GM18520 (cell line): ENCODE measurements around the gene FBXO21.
"Not testable (repeated sequence)": the region's sequence is repeated elsewhere in the genome, so short reads cannot be mapped to it uniquely, and the experiment has no call there.

ENCODE experiments used
- ATAC-seq: cut with Tn5 transposase; IDR thresholded peaks from one replicate; pipeline ENCODE4 v1.9.1; 2021; ENCODE audit not compliant: unreplicated experiment

The FBXO21 gene

DNA sequence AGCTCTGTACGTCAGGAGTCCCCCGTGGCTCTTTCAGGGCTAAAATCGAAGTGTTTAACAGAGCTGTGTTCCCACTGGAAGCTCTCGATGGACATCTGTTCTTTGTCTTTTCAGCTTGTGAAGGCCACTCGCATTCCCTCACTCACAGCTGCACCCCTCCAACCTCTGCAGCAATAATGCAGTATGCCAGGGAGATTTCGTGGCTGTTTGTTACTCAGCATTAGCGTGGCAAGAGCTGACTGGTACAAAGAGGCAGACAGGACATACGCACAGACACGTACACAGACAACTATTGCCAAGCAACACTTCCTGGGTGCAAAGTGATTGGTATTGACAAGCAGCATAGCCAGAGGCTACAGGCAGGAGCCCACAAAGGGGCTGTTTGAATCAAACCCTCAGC, 11.8 kb upstream of the FBXO21 start:
- no peak for ATAC-seq

DNA sequence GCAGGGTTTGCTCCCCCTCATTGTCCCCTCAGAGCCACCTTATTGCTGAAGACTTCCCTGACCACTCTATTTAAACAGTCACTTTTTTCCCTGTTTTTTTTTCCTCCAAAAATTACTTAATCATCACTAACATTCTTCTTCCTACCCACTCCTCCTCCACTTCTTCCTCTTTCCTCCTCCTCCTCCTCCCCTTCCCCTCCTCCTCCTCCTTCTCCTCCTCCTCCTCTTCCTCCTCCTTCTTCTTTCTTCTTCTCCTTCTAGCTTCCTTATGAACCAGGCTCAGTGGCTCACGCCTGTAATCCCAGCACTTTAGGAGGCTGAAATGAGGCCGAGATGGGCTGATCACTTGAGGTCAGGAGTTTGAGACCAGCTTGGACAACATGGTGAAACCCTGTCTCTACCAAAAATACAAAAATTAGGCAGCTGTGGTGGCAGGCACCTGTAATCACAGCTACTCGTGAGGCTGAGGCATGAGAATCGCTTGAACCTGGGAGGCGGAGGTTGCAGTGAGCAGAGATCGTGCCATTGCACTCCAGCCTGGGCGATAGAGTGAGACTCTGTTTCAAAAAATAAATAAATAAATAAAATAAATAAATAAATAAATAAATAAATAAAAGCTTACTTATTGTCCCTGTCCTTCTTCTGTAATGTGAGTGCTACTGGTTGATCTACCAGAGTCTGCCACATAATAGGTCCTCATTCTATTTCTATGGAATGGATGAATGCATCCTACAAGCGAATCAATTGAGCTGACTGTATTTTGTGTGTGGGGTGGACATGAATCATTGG, 9.9 kb upstream of the FBXO21 start:
- ATAC-seq, result not testable (repeated sequence)

DNA sequence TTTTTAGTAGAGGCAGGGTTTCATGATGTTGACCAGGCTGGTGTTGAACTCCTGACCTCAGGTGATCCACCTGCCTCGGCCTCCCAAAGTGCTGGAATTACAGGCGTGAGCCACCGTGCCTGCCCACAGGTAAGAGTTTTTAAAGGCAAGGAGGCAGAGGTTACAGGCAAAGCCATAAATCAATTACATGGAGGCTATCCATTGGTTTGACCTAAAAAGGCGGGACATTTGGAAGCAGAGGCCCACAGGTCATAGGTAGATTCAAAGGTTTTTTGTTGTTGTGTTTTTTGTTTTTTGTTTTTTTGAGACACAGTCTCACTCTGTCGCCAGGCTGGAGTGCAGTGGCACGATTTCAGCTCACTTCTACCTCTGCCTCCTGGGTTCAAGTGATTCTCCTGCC, 6.1 kb upstream of the FBXO21 start:
- not testable (repeated sequence) for ATAC-seq

DNA sequence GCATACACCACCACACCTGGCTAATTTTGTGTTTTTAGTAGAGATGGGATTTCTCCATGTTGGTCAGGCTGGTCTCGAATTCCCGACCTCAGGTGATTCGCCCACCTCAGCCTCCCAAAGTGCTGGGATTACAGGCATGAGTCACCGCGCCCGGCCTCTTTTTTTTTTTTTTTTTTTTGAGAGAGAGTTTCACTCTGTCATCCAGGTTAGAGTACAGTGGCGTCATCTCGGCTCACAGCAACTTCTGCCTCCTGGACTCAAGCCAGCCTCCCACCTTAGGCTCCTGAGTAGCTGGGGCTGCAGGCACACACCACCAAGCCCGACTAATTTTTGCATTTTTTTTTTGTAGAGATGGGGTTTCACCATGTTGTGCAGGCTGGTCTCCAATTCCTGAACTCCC, 4.8 kb upstream of the FBXO21 start:
- not testable (repeated sequence) for ATAC-seq

DNA sequence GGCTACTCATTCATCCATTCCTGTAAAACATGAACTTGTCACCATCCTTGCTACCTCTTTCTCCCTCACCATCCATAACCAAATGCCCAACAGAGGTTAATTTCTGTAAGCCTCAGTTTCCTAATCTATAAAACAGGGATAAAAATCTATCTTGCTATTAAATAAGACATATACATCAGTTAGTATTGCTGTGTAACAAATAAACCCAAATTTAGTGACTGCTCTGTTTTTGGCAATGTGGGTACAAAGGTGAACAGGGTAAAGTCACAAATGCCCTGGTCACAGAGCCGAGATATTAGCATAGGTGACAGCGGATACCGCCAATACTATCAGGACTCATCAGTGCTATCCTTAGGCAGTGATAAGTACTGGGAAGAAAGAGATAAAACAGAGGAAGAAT, 3.6 kb upstream of the FBXO21 start:
- no peak for ATAC-seq

DNA sequence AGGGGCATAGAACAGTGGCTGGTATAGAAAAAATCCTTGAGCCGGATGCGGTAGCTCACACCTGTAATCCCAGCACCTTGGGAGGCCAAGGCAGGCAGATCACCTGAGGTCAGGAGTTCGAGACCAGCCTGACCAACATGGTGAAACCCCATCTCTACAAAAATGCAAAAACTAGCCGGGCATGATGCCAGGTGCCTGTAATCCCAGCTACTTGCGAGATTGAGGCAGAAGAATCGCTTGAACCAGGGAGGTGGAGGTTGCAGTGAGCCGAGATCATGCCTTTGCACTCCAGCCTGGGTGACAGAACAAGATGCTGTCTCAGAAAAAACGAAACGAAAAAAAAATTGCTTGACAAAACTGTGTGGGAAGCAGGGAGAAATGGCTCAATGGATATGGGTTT, 2.3 kb upstream of the FBXO21 start:
- ATAC-seq, result not testable (repeated sequence)

DNA sequence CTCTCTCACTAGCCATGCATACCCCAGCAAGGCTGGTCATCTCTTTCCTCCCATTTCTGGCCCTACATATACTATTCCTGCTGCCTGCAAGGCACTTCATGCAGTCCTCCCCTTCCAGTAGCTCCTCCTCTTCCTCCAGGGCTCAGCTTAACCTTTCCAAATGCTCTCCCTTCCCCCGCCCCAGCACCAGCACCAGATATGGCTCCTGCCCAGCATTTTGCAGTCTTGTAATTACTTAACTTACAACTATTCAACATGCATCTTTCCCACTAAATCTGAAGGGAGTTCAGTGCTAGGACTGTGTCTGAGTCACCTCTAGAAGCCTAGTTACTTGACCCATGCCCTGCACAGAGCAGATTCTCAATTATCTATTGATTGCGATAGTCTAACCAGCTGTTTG, 1.8 kb upstream of the FBXO21 start:
- no peak for ATAC-seq

DNA sequence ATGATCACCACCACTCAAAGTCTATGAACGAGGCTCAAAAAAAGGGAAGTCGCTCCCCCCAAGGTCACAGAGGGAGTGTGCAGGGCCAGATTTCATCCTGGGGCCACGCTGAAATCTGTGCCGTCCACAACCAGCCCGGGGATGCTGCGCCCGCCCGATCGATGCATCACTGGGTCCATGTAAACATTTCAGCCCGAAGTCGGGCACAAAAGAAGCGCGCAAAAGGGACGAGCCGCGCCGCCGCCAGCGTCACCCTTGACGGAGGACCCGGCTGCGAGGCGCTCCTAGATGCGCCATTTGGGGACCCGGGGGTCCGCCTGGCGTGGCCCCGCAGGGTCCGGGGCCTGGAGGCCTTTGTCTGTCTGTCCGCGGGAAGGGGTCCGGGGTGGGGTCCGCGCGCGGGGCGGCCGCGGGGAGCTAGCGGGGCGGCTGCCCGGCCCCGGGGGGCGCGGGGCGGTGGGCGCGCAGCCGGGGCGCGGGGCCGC, 503 bp downstream of the FBXO21 start:
- peak; percentile 17 for ATAC-seq

DNA sequence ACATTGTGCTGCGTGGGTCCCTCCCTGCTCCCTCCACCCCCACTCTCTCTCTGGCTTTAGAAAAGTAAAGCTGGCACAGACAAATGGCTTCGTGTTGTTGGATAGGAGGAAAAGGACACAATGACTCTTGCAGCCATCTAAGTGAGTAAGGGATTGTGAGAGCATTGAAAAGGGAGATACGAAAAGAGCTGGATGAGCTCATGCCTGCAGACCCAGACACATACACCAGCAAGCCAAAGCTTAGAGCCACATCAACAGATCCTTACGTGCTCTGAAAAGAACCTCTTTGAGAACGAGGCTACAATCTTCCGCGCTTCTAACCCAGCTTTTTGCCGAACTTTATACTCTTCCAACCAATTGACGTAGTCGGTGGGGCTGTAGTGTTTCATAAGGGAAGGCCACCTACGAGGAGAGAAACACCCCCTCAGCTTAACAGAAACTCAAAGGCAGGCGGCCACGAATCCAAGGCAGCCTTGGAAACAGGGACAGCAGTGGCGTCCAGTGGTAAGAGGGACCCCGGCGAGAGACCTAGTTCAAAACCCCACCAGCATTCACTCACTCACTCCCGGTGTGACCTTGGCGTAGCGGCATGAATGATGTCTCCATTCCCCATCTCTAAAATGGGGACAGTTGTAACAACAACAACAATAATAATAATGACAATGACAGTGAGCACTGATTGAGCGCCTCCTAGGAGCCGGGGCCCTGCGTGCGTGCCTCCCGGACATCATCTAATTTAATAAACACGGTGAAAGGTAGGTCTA, 1.1 kb downstream of the FBXO21 start:
- ATAC-seq, result no peak

DNA sequence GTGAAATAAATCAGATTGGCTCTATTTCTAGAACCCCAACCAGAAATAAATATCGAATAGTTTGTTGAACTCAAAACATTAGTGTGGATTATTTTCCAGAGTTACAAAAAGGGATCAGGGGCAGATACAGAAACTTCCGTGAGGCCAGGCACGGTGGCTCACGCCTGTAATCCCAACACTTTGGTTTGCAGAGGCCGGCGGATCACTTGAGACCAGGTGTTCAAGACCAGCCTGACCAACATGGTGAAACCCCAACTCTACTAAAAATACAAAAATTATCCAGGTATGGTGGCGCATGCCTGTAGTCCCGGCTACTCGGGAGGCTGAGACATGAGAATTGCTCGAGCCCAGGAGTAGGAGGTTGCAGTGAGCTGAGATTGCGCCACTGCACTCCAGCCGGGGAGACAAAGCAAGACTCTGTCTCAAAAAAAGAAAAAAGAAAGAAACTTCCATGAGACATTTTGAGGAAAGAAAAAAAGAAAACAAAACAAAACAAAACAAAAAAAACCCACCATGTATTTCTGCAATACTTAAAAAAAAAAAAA, 2.1 kb downstream of the FBXO21 start:
- no peak for ATAC-seq

DNA sequence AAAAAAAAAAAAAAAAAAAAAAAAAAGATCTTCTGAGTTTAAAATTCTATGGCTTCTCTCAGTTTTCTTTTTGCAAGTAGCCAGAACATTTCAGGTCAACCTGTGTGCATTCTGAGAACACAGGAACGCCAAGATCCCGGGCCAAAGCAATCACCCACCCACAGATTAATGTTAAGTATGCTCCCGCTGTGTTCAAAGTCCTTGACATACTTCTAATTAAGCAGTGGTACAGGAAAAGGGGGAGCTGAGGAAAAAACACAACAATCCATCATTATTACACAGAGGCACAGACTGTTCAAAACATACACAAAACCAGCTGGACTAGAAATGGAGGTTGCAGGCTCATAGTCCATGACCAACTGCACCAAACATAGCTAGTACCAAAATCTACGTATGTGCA, 2.8 kb downstream of the FBXO21 start:
- ATAC-seq, result no peak

DNA sequence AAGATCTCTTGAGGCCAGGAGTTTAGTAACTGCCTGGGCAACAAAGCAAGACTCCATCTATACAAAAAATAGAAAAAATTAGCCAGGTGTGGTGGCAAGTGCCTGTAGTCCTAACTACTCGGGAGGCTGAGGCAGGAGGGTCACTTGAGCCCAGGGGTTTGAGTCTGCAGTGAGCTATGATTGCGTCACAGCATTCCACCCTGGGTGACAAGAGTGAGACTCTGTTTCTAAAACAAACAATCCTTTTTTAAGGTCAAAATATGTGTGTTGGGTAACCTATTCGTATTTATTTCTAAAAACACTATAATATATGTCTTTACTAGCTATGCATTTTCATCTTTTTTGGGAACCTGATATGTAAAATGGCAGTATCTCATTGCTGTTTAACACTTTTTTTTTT, 7.4 kb downstream of the FBXO21 start:
- no peak for ATAC-seq

DNA sequence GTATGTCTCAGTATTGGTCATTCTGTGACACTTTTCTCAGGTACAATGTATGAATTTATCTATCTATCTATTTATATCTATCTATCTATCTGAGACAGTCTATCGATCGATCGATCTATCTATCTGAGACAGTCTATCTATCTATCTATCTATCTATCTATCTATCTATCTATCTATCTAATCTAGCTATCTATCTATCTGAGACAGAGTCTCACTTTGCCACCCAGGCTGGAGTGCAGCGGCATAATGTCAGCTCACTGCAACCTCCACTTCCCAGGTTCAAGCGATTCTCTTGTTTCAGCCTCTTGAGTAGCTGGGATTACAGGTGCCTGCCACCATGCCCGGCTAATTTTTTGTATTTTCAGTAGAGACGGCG, 8.8 kb downstream of the FBXO21 start:
- ATAC-seq, result not testable (repeated sequence)

DNA sequence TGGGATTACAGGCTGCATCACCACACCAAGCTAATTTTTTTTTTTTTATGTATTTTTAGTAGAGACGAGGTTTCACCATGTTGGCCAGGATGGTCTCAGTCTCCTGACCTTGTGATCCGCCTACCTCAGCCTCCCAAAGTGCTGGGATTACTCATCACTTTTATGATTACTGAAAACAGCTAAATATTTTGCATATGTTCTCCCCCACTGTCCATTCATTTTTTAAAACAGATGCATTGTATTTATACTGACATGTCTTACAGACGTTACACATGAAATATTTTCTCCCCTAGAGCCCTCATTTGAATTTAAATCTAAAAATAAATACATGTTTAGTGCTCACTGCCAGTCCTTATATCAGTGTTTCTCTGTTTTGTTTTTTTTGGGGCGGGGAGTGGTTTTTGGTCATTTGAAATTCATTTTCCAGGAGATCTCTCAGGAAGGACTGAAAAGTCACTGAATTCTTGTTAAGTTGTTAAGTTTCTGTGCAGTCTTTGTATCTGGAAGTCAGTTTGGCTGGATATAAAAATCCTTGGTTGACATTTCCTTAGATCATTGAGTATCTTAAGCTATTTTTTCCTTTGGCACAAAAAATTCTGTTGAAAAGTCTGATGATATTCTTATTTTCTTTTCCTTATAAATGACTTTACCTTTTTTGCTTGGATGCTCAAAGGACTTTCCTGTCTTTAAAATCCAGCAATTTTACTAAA, 9.4 kb downstream of the FBXO21 start:
- ATAC-seq, result no peak

DNA sequence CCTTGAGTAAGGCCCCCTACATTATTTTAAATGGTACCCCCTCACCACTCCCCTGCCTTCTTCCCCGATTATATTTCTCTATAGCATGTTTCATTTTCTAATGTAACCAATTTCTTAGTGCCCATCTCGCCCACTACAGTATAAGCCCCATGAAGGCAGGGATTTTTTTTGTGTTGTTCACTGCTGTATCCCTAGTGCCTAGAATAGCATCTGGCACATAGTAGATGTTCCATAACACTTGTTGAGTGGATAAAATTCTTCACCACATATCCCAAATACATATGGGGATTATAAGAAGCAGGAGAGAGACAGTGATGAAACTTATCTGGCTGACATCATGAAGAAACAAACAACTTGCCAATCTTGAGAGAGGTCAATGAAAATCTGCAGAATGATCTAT, 11.5 kb downstream of the FBXO21 start:
- ATAC-seq, result no peak

DNA sequence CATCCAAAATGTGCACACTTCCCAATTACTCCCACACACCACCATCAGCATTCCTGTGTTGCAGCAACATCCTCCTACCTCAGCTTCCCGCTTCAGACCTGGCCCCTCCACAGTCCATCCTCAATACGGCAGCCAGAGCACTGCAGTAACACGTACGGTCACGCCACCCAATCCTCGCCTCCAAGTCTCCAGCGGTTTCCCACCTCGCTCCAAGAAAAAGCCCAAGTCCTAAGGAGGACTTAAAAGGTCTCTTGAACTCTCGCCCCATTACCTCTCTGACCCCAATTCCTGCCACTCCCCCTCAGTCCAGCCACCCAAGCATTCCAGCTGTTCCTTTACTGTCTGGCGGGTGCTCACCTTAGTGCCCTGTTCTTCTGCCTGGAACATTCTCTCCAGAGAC, 12.0 kb downstream of the FBXO21 start:
- no peak for ATAC-seq

DNA sequence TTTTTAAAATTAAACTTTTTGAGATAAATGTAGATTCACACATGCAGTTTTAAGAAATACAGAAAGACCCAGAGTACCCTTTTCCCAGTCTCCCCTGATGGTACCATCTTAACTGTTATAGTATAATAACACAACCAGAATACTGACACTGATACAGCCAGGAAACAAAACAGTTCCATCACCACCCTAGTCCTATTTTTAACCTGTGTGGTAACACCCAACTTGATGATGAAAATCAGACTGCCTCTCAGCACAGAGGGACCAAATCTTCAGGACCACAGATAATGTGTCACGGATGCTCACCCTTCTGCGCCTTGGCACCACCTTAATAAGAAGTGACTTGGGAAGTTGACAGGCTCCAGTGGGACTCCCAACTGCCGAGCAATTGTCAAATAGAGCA, 18.1 kb downstream of the FBXO21 start:
- ATAC-seq, result no peak

DNA sequence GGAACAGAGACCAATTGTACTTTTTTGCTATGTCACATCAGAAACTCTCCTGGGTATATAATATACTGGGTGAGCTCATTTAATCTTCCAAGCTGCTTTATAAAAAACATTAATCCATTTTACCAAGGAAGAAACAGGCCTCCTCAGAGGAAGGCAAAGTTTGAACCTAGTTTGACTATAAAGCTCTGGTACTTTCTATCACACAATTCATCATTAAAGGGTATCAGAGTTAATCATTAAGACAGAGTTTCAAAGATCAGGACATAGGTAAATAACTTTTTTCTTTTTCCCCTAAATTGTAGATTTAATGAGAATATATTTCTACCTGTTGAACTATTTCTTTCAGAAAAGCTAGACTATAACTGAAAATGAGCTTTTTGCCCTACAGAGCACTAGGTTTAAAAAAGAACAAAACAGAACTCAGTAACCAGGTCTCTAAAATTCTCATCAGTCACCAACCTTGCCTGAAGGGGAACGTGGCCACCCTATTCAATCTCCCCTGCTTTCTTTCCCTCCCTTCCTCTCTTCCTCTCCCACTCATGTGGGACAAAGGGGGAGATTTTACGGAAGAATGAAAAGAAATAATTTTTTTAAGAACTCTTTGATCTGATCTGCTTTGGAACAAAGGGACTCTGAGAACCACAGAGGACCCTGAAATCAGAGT, 18.6 kb downstream of the FBXO21 start:
- no peak for ATAC-seq

DNA sequence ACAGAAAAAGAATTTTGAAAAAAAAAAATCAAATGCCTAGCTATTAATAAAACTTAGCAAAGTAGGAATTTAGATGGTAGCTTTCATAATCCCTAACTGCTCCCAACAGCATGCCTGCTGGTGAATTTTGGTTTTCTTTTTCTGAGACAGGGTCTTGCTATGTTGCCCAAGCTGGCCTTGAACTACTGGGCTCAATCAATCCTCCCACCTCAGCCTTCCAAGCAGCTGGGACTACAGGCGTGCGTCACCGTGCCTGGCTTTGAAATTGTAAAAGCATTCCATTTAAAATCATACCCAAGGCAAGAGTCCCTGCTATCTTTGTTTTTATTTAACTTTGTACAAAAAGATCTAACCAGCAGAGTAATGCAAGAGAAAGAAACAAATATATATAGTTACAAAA, 20.7 kb downstream of the FBXO21 start:
- ATAC-seq, result no peak

DNA sequence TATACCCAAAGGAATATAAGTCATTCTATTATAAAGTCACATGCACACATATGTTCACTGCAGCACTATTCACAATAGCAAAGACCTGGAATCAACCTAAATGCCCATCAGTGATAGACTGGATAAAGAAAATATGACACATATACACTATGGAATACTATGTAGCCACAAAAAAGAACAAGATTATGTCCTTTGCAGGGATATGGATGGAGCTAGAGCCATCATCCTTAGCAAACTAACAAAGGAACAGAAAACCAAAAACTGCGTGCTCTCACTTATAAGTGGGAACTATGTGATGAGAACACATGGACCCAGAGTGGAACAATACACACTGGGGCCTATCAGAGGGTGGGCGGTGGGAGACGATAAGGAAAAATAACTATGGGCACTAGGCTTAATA, 21.3 kb downstream of the FBXO21 start:
- ATAC-seq, result no peak

DNA sequence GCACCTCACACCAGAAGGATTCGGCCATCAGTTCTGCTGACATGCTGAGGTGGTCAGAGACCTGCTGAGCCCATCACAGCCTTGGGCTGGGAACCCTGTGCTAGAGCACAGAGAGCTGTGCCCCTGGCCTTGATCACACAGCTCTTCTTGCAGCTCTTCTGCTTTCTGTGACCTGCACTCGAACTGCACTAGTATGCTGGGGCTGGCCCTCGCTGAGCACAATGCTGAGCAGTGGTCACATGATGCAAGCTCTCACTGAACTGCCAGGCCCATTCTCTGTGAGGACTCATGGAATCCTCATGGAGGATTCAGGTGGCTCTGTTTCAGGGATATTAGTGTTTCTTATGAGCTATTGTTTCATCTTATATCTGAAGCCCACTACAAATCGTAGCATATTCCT, 22.5 kb downstream of the FBXO21 start:
- ATAC-seq, result no peak
